WTC11 (cell line): Measurements from ENCODE around the gene KIF20B.

Source experiments
- CTCF ChIP-seq: fragments of 200-600 bp; IDR thresholded peaks from 2 replicates; pipeline ENCODE4 v1.8.0; 2022; ENCODE audit warnings: antibody characterized with exemption
- ESRRA ChIP-seq: sonication (generic); formaldehyde crosslinking; IDR thresholded peaks from 2 replicates; pipeline ENCODE4 v1.8.1; 2022; ENCODE audit warnings: mild to moderate bottlenecking, missing genetic modification reagents, borderline replicate concordance
- FOXK1 ChIP-seq: sonication (generic); formaldehyde crosslinking; IDR thresholded peaks from 2 replicates; pipeline ENCODE4 v1.8.0; 2022; ENCODE audit warnings: mild to moderate bottlenecking, moderate library complexity, missing genetic modification reagents
- KAT7 ChIP-seq: sonication (generic); formaldehyde crosslinking; IDR thresholded peaks from 2 replicates; pipeline ENCODE4 v1.8.1; 2023; ENCODE audit warnings: missing genetic modification reagents, mild to moderate bottlenecking, borderline replicate concordance
- MAX ChIP-seq: sonication (generic); formaldehyde crosslinking; IDR thresholded peaks from 2 replicates; pipeline ENCODE4 v1.8.0; 2022; ENCODE audit warnings: mild to moderate bottlenecking, missing genetic modification reagents
- NFYB ChIP-seq: sonication (generic); formaldehyde crosslinking; conservative IDR thresholded peaks from 2 replicates; pipeline ENCODE4 v1.8.0; 2022; ENCODE audit warnings: low read depth, missing genetic modification reagents
- TEAD4 ChIP-seq: sonication (generic); formaldehyde crosslinking; IDR thresholded peaks from 2 replicates; pipeline ENCODE4 v1.8.0; 2022; ENCODE audit warnings: mild to moderate bottlenecking, missing genetic modification reagents
- USF2 ChIP-seq: sonication (generic); formaldehyde crosslinking; IDR thresholded peaks from 2 replicates; pipeline ENCODE4 v1.8.1; 2023; ENCODE audit warnings: mild to moderate bottlenecking, missing genetic modification reagents, moderate library complexity
- ZNF121 ChIP-seq: sonication (generic); formaldehyde crosslinking; IDR thresholded peaks from 2 replicates; pipeline ENCODE4 v1.8.0; 2023; ENCODE audit warnings: missing genetic modification reagents
- ZNF138 ChIP-seq: sonication (generic); formaldehyde crosslinking; conservative IDR thresholded peaks from 2 replicates; pipeline ENCODE4 v1.8.1; 2022; ENCODE audit warnings: mild to moderate bottlenecking, moderate library complexity, missing genetic modification reagents
- ZNF671 ChIP-seq: fragments of 250-450 bp; sonication (Bioruptor Pico); IDR thresholded peaks from 2 replicates; pipeline ENCODE4 v1.8.0; 2021; ENCODE audit warnings: mild to moderate bottlenecking
- TF ChIP-seq, protein P1 (sequence below): sonication (generic); formaldehyde crosslinking; conservative IDR thresholded peaks from 2 replicates; pipeline ENCODE4 v1.8.1; 2023; ENCODE audit warnings: mild to moderate bottlenecking, low read depth, missing genetic modification reagents, moderate library complexity

DNA sequence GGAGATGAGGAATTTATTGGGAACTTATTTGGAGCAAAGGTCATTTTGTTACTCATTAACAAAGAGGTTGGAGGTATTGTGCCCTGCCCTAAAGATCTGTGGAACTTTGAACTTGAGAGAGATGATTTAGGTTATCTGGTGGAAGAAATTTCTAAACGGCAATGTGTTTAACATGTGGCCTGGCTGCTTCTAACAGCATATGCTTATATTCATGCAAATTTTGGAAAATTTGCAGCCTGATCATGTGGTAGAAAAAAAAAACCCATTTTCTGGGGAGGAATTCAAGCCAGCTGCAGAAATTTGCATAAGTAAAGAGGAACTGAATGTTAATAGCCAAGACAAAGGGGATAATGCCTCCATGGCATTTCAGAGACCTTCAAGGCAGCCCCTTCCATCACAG, 45.7 kb upstream of the KIF20B start:
- no peak for TF ChIP-seq CTCF
- TF ChIP-seq ZNF671 (CRISPR knock-in tag), result no peak
- no peak for TF ChIP-seq TEAD4 (CRISPR knock-in tag)
- TF ChIP-seq NFYB (CRISPR knock-in tag), result no peak
- no peak for TF ChIP-seq ZNF121 (CRISPR knock-in tag)
- no peak for TF ChIP-seq ESRRA (CRISPR knock-in tag)
- no peak for TF ChIP-seq KAT7 (CRISPR knock-in tag)
- no peak for TF ChIP-seq FOXK1 (CRISPR knock-in tag)
- TF ChIP-seq, protein P1, sequence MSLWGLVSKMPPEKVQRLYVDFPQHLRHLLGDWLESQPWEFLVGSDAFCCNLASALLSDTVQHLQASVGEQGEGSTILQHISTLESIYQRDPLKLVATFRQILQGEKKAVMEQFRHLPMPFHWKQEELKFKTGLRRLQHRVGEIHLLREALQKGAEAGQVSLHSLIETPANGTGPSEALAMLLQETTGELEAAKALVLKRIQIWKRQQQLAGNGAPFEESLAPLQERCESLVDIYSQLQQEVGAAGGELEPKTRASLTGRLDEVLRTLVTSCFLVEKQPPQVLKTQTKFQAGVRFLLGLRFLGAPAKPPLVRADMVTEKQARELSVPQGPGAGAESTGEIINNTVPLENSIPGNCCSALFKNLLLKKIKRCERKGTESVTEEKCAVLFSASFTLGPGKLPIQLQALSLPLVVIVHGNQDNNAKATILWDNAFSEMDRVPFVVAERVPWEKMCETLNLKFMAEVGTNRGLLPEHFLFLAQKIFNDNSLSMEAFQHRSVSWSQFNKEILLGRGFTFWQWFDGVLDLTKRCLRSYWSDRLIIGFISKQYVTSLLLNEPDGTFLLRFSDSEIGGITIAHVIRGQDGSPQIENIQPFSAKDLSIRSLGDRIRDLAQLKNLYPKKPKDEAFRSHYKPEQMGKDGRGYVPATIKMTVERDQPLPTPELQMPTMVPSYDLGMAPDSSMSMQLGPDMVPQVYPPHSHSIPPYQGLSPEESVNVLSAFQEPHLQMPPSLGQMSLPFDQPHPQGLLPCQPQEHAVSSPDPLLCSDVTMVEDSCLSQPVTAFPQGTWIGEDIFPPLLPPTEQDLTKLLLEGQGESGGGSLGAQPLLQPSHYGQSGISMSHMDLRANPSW (CRISPR knock-in tag), result no peak
- TF ChIP-seq MAX (CRISPR knock-in tag), result no peak
- TF ChIP-seq USF2, result no peak
- TF ChIP-seq ZNF138 (CRISPR knock-in tag), result no peak
